HG03558 (cell line): ENCODE data around the gene DCAF6.

Experiments
- ATAC-seq: cut with Tn5 transposase; IDR thresholded peaks from one replicate; pipeline ENCODE4 v1.9.1; 2021; ENCODE audit warnings: moderate number of reproducible peaks; ENCODE audit not compliant: unreplicated experiment; ENCODE audit errors: extremely low read depth

Gene DCAF6

DNA sequence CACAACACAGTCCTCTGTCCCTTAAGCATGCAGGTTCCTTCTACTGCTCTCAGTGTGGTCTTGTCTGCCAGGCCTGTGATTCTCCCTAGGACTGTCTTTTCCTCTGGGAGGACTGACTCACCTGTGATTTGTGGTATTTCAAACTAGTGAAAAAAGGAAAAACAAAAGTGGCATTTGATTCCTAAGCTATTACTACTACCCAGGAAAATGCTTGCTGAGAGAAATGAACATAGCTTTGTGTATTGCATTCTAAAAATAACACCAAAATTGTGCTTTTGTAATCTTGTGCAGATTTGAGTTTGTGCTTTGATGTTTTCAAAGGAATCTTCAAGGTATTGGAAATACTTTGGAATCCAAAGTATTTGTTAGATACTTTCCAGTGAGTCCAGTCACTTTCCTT is 143.3 kb downstream of the DCAF6 start:
- ATAC-seq: no peak

DNA sequence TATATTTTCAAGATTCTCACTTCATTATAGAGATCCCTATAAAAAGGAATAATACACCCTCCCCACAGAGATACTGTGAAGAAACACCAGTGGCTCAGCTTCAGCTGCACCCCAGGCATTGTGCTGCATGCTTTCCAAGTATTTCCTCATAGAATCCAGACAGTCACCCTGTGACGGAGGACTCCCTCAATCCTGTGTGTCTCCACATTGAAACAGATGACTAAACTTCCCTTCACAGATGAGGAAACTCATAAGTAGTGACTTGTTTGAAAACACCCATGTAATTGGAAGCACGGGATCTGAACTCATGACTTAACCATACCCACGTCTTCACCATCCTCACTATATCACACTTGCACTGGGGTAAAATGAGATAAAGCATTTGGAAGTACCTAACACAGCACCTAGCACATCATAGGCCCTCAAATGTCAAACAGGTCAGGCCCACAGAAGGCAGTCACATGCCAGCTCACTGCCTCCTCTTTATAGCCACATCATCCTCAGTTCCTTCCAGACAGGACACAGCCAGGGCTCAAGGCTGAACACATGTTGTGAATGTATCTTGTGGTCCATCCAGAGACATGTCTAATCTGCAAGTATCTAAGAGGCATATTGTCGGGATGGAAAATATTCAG is 145.0 kb downstream of the DCAF6 start:
- ATAC-seq: no peak

DNA sequence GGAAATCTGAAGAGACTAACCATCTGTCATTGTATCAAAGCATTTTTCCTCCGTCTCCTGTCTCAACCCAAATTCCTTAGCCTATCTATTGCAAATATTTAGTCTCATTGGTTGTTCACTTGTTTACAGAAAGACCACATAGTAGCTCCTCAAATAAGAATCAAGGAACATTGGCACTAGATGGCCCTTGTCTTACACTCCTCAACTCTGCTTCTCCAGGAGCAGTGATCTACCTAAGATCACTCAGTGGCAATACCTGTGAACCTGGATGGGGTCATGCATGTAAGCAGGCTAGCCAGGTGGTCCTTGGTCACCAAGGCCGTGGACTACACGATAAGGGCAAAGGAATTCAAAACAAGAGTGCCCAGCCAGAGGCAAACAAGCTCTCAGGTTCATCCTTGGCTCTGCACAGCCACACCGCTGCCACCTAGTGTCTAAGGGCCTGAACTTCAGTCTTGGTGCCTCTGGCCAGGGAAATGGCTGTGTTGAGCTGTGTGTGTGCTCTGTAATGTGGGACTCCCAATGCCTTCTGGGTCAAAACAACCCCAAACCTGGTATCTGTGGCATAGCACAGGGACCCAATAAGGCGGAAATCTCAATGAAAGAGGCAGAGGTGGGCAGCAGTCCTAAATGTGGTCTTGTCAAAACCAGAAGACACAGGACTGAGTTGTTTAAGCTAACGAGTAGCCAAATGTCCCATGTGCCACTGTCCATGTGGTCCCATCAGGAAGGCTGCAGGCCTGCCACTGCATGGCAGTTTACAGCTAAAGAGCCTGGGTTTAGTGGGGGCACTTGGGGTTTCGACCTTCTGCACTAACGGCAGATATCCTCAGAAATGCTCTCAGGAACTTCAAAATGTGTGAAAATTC is 145.8 kb downstream of the DCAF6 start:
- peak; percentile 45 for ATAC-seq

DNA sequence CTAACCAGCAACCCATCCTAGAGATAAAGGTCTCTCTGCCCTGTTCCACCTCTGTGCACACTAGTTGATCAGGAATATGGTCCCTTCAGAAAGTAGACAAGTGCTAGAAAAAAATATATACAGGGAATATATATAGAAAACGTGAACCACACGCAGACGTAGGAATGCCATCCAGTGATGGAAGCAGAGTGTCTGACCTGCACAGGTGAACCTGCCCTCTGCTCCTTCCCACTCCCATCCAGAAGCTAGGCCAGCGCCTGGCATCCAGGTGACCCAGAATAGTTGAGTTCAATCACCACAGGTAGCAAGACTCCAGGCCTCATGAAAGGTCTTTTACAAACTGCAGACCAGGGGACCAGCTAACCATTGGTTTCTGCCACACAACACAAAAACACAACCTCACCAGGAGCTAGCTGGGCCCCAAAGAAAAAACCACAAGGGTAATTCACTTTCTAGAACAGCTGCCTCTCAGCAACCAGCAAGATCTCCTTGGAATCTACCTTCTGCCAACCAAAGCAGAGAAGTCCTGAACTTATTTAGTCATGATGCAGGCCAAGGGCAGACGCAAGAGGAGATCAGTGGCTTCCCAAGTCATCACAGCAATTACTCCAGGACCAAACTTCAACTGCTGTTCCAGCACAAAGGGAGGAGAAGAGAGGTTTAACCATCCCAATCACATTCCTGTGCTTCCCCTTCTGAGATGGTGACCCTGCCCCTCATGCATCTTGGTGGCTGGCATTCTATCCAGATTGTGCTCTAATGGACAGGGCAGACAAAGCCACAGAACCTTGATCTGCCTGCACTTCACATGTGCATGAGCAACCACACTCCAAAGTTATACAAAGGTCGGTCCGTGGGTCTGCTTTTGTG is 147.2 kb downstream of the DCAF6 start:
- no peak for ATAC-seq

GRCh38 chr1:168084396-168085231 is 148.1 kb downstream of the DCAF6 start:
- no peak for ATAC-seq

GRCh38 chr1:168085401-168085872 is 149.0 kb downstream of the DCAF6 start:
- ATAC-seq: no peak

DNA sequence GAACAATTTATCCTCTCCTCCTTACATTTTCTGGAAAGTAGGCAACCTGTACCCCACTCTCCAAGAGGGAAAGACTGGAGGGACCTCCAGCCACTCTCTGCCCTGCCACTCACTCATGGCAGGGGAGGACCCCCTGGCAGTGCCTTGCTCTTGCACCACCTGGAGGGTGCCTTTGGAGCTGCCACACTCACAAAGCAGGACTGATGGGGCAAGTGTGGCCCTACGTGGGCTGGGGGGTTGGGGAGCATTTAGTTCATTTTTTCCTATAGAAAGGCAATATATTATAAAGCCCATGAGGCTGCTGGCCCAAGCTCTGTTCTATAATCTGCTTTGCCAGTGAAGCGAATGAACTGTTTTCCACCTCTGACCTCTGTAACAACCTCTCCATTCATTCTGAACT is 150.0 kb downstream of the DCAF6 start:
- no peak for ATAC-seq

- no peak for ATAC-seq
Measured at GRCh38 chr1:168087696-168088095, 151.2 kb downstream of the DCAF6 start.

- no peak for ATAC-seq
Measured at GRCh38 chr1:168088511-168089325, 152.2 kb downstream of the DCAF6 start.

DNA sequence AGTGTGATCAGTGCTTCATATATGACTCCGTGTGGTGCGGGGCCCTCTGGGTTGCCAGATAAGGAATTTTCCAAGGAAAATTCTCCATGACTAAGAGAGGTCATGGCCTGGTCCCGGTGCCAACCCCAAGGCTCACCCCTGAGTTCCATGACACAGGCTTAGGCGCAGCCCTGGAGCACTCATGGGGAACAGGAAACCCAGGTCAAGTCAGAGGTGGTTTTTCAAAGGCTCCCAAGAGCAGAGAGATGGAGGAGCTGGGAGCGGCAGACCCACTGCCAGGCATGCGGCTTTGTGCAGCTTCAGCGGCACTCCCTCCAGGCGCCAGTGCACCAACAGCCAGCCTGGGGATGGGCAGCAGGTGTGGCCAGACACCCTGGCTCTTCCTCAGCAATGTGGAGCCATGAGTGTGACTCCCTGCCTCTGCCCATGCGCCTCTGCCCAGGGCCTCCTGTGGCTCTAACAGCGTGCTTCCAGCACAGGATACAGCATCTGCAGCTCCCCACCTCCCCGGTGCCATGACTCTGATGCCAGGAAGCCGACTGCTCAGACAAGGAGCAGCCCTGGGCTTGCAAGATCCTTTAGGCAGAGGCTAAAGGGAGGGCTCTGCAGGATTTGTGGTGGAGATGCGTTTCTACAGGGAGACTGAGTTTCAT is 153.0 kb downstream of the DCAF6 start:
- ATAC-seq: no peak

DNA sequence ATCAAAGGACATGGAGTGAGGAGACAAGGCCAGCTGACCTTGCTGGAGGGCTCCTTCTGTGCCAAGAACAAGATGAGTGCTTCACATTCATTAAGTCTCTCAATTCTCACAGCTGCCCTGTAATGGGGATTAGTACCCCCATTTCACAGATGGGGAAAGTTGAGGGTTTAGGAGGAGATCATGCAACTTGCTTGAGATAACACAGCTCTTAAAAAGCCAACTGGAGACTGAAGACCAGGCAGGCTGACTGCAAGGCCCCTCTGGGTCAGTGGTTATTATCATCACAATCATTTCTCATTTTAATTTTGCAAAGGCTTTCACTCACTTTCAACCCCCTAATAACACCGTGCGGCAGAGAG is 153.5 kb downstream of the DCAF6 start:
- no peak for ATAC-seq

- no peak for ATAC-seq
Measured at GRCh38 chr1:168090395-168090794, 153.9 kb downstream of the DCAF6 start.

GRCh38 chr1:168091063-168091462 is 154.6 kb downstream of the DCAF6 start:
- no peak for ATAC-seq

DNA sequence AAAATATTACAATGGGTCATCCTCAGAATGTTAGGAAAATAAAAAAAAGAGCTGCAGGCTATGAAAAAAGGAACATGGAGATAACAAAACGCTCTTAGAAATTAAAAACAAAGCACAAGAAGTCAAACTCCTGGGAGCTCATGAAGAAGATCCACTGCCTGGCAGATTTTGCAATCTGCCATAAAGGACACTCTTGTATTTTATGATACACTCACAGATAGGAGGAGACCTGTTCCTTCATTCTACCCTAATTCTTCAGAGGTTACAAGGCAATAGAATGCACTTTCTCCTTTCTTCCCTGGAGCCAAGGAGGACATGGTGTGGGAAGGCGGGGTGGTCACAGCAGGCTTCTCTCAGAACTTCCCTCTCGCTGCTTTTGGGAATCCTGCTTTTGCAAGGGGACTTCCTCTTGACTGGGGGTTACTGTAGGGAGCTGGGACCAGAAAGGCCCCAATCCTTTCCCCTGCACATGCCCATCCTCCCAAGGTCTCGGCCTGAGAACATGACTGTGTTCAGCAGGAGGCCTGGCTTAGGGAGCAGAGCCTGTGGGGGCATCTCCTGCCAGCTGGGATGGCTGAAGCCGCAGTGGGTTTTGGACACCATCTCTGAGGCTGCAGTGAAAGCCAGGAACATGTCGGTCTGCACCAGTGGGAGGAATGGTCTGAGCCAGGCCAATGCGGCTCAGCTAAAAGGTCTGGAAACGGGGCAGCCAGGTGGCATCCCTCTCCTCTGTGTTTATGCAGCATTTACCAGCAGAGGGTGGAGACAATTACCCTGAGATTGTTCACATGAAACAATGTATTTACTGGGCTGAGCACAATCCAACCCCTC is 155.5 kb downstream of the DCAF6 start:
- no peak for ATAC-seq

GRCh38 chr1:168092566-168093355 is 156.3 kb downstream of the DCAF6 start:
- ATAC-seq: no peak

- ATAC-seq: no peak
Measured at GRCh38 chr1:168093616-168094015, 157.1 kb downstream of the DCAF6 start.

DNA sequence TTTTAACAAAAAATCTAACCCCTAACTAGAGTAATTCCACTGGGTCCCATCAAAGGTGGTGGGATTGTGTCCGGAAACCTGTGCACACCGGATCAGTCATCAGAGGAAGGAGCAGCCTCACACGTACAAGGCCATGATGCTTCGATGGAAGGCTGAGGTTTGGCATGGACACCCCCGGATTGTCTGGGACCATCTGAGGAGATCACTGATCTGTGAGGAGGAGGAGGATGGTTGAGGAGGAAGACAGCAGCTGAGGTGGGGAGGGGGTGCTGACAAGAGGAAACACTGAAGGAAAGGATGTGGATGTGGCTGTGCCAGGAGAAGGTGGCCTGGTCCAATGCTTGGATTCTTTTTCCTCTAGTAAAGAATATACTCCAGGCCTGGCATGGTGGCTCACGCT is 159.0 kb downstream of the DCAF6 start:
- no peak for ATAC-seq
